ENCODE results near the gene PIK3C2B.
"Not testable (repeated sequence)": the region's sequence is repeated elsewhere in the genome, so short reads cannot be mapped to it uniquely, and the experiment has no call there.

PIK3C2B gene

GRCh38 chr1:204506201-204506968, 11.8 kb upstream of the PIK3C2B start:
- peak; percentile 41 for DNase-seq

DNA sequence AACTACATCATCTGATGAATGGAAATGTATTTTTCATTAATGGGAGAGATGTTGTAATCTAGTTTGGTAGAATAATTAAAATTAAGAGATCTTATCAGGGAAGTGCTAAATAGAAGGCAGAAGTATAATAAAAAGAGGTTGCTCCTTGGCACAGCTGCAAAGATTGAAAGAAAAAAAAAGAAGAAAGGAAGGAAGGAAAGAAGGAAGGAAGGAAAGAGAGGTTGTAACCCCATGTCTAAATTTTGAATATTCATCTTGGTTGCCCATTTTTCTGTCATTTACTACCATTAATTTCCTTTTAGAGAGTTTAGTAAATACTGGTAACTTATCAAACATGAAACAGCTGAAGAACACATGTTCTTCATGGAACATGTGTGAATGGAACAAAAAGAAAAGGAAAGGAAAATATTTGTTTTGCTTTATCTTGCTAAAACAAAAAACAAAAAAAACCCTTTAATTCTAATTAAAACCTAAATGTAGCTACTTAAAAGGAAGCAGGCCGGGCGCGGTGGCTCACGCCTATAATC, 11.1 kb upstream of the PIK3C2B start:
- DNase-seq, result no peak

GRCh38 chr1:204503913-204504519, 9.4 kb upstream of the PIK3C2B start:
- no peak for DNase-seq

- no peak for DNase-seq
Measured at GRCh38 chr1:204503122-204503912, 8.7 kb upstream of the PIK3C2B start.

GRCh38 chr1:204502241-204502640, 7.6 kb upstream of the PIK3C2B start:
- DNase-seq, result no peak

DNA sequence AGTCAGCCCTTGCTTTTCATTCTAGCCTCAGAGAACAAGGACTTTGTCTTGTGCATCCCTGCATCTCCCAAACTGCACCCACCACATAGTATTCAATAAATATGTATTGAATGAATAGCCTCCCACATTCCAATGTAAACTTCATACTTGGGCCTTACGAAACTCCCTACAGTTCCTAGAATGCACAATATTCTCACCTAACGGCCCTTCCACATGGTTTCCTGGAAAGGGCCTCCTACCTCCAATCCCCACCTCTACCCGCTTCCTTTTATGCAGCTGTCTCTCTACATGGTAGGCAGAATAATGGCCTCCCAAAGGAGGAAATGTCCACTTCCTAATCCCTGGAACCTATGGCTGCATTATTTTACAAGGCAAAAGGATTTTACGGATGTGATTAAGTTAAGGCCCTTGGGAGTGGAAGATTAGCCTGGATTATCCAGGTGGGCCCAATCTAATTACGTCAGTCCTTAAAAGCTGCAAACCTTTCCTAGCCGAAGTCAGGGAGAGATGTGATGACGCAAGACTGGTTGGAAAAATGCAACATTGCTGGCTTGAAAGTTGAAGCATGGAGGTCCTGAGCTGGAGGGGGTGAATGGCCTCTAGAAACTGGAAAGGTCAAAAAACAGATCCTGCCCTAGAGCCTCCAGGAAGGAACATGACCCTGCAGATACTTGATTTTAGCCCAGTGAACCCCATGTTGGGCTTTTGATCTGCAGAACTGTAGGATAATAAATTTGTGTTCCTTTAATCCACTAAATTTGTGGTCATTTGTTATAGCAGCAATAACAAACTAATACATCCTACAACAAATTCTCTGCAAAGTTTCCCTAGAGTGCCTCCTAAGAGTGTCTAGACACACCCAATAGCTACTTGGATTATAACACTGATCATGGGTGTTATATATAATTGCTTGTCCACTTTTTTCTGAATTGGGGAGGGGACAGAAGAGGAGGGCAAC, 5.2 kb upstream of the PIK3C2B start:
- DNase-seq, result no peak

- no peak for DNase-seq
Measured at GRCh38 chr1:204498981-204499380, 4.4 kb upstream of the PIK3C2B start.

DNA sequence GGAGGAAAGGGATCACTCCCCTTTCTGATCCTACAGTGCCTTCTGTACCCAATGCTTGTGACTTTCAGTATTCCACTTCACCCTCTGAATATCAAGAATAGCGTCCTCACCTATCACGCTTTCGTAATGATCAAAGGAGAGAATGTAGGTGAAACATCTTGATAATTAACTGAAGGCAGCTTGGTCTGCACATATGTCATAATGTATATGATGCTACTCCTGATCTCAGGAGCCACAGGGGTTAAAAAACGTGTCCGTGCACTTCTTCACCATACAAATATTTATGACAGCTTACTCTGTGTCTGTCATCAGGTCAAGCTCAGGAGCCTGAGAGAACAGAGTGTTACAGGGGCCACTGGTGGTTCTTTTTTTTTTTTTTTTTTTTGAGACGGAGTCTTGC, 1.2 kb upstream of the PIK3C2B start:
- DNase-seq, result no peak

DNA sequence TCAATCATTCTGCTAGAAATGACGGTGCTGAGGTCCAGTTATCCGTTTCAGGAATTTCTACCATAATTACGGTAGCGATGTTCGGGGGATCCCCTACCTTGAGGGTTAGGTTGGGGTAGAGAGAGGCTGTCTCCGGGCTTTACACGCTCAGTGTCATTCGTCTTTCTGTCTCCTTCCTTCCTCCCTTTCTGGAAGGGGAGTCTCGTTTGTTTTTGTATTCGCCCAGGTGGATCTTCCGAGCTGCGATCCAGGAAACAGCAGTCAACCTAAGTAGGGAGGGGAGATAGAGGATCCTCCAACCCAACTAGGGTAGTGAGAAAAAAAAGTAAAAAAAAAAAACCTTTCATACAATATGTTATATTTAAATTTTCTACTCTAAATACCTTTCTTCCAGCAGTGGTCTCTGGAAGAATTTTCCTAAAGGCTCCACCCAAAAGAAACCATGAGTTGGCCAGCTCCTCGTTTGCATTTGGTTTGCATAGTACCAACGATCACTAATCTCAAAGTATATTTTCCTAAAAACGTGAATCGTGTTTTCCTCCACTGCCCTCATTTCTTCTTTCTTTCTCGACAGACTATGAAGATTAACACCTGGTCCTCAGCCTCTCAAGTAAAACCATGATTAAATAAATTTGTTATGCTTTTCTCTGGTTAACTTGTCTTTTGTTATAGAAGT, 611 bp upstream of the PIK3C2B start:
- no peak for DNase-seq

GRCh38 chr1:204493984-204494280, 673 bp downstream of the PIK3C2B start:
- DNase-seq, result no peak

- DNase-seq, result no peak
Measured at GRCh38 chr1:204493145-204493983, 1.2 kb downstream of the PIK3C2B start.

- no peak for DNase-seq
Measured at GRCh38 chr1:204491655-204492054, 3.0 kb downstream of the PIK3C2B start.

GRCh38 chr1:204487256-204487615, 7.4 kb downstream of the PIK3C2B start:
- no peak for DNase-seq

GRCh38 chr1:204486513-204487255, 7.9 kb downstream of the PIK3C2B start:
- DNase-seq, result not testable (repeated sequence)

DNA sequence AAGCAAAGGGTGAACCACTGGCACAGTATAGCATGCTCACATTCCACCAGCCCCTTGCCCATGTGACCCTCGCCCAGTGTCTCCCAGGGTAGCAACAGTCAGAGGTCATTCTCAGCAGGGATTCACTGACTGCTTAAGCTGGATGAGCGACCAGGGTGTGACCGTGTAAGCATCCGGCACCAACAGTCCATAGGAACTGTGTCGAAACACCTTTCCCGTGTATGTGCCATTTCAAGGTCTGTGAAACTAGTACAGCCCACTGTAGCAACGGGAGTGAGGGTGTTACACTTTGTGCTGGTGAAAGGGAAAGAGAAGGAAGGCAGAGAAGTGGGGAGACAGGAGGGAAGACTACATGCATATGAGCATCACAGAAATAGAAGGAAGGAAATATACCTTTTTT, 10.8 kb downstream of the PIK3C2B start:
- DNase-seq, result no peak

GRCh38 chr1:204480515-204480914, 14.1 kb downstream of the PIK3C2B start:
- no peak for DNase-seq

- DNase-seq, result no peak
Measured at GRCh38 chr1:204479387-204480136, 15.0 kb downstream of the PIK3C2B start.

DNA sequence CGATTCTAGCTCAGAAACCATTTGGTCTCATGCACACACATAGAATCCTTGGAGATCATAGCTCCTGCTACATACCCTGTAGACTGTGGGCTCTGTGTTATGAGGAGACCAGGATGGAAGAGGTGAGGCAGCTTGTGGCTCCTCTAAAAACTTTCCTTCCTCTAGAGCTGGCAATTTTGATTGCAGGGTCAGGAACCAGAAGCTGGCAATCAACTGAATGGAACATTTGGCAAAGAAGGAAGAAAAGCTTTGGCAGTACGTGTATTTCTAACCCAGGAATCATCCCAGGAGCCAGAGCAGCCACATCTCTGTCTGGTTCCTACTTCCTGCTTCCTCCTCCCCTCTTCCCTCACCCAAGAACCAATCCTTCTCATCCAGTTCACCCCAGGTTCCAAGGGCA, 15.7 kb downstream of the PIK3C2B start:
- no peak for DNase-seq

- no peak for DNase-seq
Measured at GRCh38 chr1:204478172-204478899, 16.3 kb downstream of the PIK3C2B start.

Data from GOT3 (cell line).